Amygdala (tissue), 56 donors: ENCODE data around the gene TSPAN13.

Experiments used
- DNase-seq, 56 donors: peaks; one replicate each; lab custom pipeline; 2025; lab: John Stamatoyannopoulos, UW

TSPAN13 gene

DNA sequence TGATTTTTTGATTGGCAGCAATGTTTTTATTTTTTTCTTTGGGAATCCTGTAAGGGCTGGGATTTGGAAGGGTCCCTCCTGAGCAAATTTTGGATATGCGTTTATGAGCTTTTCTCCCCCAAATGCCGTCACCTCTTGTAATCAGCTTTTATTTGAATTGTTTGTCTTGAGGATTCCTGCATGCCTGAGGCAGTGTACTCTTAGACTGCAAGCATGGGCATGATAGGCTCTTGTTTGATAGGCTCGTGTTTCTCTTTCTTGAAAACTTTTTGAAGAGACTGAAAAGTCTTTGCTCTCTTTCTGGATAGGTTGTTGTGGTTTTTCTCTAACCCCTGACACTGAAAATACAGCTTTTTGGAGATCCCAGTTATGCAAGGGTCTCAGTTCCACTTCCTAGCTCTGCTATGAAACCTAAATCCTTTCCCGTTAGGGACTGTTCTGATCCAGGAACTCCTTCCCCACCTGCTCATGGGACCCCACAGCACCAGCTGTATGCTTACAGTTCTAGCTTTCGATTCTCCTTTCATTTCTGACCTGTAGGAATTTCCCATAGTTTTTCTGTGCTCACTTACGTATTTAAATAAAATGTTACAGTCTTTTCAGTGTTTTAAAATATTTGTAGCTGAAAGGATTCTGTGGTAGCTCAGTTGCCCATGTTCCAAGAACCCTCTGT, 17.2 kb downstream of the TSPAN13 start:
- DNase-seq: no peak

GRCh38 chr7:16773326-16773725, 19.8 kb downstream of the TSPAN13 start:
- DNase-seq: no peak

DNA sequence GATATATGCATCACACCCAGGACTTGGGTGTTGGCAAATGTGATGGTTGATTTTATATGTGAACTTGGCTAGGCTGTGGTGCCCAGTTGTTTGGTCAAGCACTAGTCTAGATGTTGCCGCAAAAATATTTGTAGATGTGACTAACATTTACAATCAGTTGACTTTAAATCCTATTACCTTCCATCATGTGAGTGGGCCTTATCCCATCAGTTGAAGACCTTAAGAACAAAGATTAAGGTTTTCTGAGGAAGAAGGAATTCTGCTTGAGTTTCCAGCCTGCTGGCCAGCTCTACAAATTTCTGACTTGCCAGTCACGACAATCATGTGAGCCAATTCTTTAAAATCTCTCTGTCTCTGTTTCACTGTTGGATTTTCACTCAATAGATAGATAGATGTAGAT, 20.3 kb downstream of the TSPAN13 start:
- no peak for DNase-seq

DNA sequence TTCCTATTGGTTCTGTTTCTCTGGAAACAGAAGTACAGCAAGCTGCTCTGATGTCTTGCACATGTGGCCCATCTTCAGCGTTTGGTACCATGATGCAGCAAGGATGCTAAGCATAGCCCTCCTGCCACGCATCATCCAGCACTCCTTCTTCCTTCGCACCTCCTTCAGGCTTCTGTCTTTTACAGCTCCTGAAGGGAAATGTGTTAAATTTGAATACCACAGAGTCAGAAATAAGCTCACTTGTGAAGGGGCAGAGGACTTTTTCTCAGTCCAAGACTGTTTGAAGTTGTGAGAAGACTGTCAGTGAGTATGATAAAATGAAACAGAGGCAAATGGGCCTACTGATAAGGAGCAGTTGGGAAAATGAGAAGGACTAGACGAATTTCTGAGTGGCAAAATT, 20.7 kb downstream of the TSPAN13 start:
- DNase-seq: peak in 13 of 56 donors; percentile 2 to 58 (median 14)

- no peak for DNase-seq
These were observed 21.4 kb downstream of the TSPAN13 start for GRCh38 chr7:16774986-16775385.

DNA sequence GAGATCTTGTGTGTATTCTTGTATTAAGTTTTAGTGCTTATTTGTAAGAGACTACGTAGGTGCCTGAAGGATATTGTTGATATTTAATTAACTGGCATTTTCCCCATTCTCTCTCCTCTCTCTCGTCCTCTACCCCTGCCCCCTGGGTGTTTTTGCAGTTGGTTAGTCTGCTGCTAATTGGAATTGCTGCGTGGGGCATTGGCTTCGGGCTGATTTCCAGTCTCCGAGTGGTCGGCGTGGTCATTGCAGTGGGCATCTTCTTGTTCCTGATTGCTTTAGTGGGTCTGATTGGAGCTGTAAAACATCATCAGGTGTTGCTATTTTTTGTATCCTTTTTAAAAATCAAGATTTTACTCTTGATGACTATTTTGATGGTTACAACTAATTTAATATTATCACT, 22.5 kb downstream of the TSPAN13 start:
- no peak for DNase-seq

DNA sequence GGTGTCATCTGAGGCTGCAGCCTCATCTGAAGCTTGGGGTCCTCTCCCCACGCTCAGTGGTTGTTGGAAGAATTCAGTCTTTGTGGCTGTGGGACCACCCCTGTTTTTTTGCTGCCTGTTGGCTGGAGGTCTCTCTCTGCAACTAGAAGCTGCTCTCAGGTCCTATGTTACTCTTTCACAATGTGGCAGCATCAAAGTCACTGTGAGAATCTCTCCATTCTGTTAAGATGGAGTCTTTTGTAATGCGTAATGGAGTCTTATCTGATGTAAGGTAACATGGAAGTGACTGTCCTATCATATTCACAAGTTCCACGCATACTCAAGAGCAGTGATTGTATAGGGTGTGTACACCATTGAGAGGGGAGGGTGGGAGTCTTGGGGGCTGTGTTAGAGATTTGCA, 24.9 kb downstream of the TSPAN13 start:
- DNase-seq: no peak

- no peak for DNase-seq
These were observed 25.5 kb downstream of the TSPAN13 start for GRCh38 chr7:16779051-16779450.

- DNase-seq: no peak
These were observed 27.0 kb downstream of the TSPAN13 start for GRCh38 chr7:16780596-16780995.

DNA sequence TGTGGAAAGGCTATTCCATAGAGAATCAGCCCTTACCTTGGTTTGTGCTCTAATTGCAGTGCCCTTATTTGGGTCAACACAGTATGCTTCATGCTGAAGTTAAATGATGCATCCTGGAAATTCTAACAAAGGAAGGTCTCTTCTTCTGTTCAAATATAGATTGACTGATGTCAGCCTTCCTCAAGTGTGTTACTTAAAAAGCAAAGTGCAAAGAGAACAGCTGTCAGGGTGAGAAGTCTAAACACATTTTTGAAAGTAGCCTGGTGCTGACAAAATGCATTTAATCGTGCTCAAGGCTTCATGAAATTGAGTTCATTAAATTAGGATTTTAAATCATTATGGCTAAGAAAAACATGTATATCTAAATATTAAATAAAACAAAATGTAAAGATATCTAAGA, 31.8 kb downstream of the TSPAN13 start:
- no peak for DNase-seq

- no peak for DNase-seq
These were observed 32.3 kb downstream of the TSPAN13 start for GRCh38 chr7:16785846-16786245.

GRCh38 chr7:16786257-16786656, 32.7 kb downstream of the TSPAN13 start:
- no peak for DNase-seq

GRCh38 chr7:16787127-16787526, 33.6 kb downstream of the TSPAN13 start:
- DNase-seq: no peak

GRCh38 chr7:16791071-16791470, 37.5 kb downstream of the TSPAN13 start:
- DNase-seq: no peak

DNA sequence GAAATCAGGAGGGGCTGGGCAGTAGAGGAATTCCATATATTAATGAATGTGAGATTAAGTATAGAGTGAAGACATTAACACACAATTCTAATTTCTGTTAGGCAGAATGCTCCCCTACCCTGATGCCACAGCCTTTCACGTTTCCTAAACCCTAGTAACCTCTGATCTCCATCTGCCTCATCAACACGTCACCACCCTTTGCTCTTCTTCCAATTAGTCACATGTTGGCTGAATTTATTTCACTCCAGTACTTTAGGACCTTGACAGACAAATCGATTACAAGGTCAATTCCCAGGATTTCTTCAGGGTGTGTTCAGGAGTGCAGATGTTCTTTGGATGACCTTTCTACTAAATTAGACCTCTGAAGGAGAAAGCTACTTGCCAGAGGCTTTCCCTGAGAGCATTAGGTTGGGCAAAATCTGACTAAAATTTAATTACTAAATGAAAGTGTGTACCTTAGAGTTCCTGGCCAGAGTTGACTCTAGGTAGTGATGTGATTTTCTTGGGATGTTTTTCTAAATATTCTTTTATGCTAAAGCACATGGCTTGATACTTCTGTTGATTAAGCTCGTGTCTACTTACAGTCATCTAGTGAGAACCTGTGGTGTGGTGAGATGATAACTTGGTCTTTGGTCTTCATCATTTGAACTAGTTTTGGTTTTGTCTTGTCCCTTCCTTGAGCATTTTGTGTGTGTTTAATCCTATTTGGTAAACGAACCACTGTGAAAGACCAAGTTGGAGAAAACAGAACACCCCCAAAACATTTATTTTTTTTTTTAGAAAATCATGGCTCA, 38.5 kb downstream of the TSPAN13 start:
- no peak for DNase-seq

- DNase-seq: no peak
These were observed 41.4 kb downstream of the TSPAN13 start for GRCh38 chr7:16794986-16795385.

DNA sequence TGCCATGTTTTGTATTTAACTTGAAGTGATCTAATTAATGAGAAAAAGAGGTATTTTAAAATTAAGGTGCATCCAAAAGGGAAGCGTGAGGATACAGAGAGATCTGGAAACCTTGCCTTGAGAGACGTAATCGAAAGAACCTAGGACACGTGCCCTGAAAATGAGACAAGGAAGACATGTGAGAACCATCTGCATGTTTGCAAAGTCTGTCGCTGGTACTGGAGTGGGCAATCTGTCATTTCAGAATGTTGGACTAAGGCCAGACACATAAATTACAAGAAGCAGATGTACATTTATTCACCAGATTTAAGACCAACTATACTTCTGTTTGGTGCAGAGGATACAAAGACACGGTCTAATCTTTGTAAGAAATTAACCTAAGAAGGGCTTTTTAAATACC, 42.1 kb downstream of the TSPAN13 start:
- DNase-seq: peak in 4 of 56 donors; percentile 6 to 61 (median 11)

DNA sequence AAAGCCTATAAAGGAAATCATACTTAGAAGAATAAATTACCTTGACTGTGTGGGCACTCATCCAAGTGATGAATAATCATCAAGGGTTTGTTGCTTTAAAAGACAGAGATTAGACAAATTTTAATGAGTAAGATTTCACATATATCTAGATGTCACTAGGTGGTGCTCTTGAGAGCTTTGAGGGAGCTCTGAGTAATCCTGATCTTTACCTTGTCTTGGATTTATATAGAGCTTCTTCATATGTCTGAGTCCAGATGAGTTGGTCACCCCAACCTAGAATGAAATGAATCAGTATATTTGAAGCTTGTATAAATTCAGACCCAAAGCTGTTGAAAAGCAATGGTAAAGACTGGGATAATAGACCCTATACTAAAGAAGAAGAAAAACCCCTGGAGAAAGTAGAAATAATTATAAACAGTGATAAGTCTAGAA, 47.6 kb downstream of the TSPAN13 start:
- no peak for DNase-seq

- DNase-seq: no peak
These were observed 48.0 kb downstream of the TSPAN13 start for GRCh38 chr7:16801579-16801978.

DNA sequence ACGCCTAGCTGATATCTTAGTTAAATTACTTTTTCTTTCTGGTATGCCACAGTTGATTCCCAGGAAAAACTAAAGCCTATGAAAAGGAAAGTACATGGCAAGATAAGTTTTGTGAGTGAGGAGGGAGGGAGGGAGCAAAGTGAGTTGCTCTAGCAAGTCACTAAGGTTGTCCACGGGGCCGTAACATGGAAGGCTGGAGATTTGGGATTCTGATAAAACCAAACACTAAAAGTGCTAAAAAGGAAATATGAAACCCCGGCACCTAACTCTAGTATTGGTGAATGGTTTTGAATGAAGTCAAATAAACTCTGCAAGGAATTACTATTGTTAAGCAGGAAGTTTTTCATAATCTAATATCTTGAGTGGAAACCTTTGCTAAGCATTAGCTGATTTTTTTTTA, 49.6 kb downstream of the TSPAN13 start:
- DNase-seq: no peak

- DNase-seq: no peak
These were observed 50.5 kb downstream of the TSPAN13 start for GRCh38 chr7:16803881-16804673.
